Tibial nerve (tissue), 4 donors: ENCODE results near the gene WDR74. TPM values are rescaled to one million over a fixed set of nuclear protein-coding genes. Genes with fewer than 3 reads are reported as not detected.

Source experiments
- DNase-seq, 2 donors: peaks; one replicate each; pipeline ENCODE4 v3.0.0-alpha.2; 2019; ENCODE audit warnings: low spot score in 2 of 2
- H3K27ac ChIP-seq, 4 donors: fragments of 200-600 bp; sonication (generic) in 3 of 4; one replicate each; pipeline ENCODE4 v1.5.1; 2017 to 2019; ENCODE audit warnings: mild to moderate bottlenecking in 1 of 4
- H3K27me3 ChIP-seq, 2 donors: fragments of 200-600 bp; sonication (generic) in 1 of 2; one replicate each; pipeline versions ENCODE4 v1.5.1 to v1.6.0; 2017 to 2019
- H3K36me3 ChIP-seq, 3 donors: fragments of 200-600 bp; sonication (generic); one replicate each; pipeline ENCODE4 v1.5.1; 2018 to 2019
- H3K4me1 ChIP-seq, 4 donors: fragments of 200-600 bp; sonication (generic) in 3 of 4; one replicate each; pipeline ENCODE4 v1.5.1; 2017 to 2019
- H3K4me3 ChIP-seq, 4 donors: fragments of 200-600 bp; sonication (generic) in 3 of 4; one replicate each; pipeline ENCODE4 v1.5.1; 2017 to 2019; ENCODE audit warnings: mild to moderate bottlenecking in 1 of 4, moderate library complexity in 1 of 4
- H3K9me3 ChIP-seq, 4 donors: fragments of 200-600 bp; sonication (generic) in 3 of 4; one replicate each; pipeline ENCODE4 v1.5.1; 2017 to 2019
- CTCF ChIP-seq, 5 experiments: fragments of 200-600 bp in 3 of 5; fragments of 450-650 bp in 2 of 5; sonication (generic) in 3 of 5; IDR thresholded peaks; one replicate each; pipeline ENCODE4 v1.5.1; 2016 to 2019; ENCODE audit warnings: antibody characterized with exemption in 5 of 5, mild to moderate bottlenecking in 3 of 5, moderate library complexity in 2 of 5
- EP300 ChIP-seq, 2 donors: sonication (generic); formaldehyde crosslinking; IDR thresholded peaks; one replicate each; pipeline ENCODE4 v1.6.1; 2017; ENCODE audit warnings: antibody characterized with exemption in 2 of 2, mild to moderate bottlenecking in 1 of 2
- POLR2A ChIP-seq, 2 donors: fragments of 450-650 bp; IDR thresholded peaks; one replicate each; pipeline ENCODE4 v1.6.1; 2017; ENCODE audit warnings: antibody characterized with exemption in 2 of 2, mild to moderate bottlenecking in 2 of 2, moderate library complexity in 2 of 2
- WGBS, 2 donors: methylation state at CpG; one replicate each; pipeline ENCODE4 v1.1.5; 2018; 5-methylcytosine and 5-hydroxymethylcytosine counted together
- small RNA-seq: library from RNA; depleted of rRNA; stranded (forward); fragments of <200 nt; gene quantifications from one replicate; pipeline ENCODE3, GENCODE V24; 2016
- total RNA-seq, 4 donors: library from RNA; depleted of rRNA; stranded (reverse); fragments of >200 nt; gene quantifications; one replicate each; pipeline ENCODE4 v1.1.0, GENCODE V29; 2016

WDR74 gene
- total RNA-seq, 4 donors from 2014 or later: 31.7 to 75.0 (median 48.0) TPM

- H3K36me3 ChIP-seq: peaks cover 0 to 46% (median under 1%) of the 10 kb centered on the region in 3 donors
- TF ChIP-seq CTCF (IDR thresholded peaks at IDR 0.05): no peak
- TF ChIP-seq POLR2A (IDR thresholded peaks at IDR 0.05): no peak
- no peak for TF ChIP-seq EP300 (IDR thresholded peaks at IDR 0.05)
- peak overlapping the region in 1 of 4 donors; percentile 36 for H3K27ac ChIP-seq
Observed at GRCh38 chr11:62788991-62789390, 50.4 kb downstream of the WDR74 start.

DNA sequence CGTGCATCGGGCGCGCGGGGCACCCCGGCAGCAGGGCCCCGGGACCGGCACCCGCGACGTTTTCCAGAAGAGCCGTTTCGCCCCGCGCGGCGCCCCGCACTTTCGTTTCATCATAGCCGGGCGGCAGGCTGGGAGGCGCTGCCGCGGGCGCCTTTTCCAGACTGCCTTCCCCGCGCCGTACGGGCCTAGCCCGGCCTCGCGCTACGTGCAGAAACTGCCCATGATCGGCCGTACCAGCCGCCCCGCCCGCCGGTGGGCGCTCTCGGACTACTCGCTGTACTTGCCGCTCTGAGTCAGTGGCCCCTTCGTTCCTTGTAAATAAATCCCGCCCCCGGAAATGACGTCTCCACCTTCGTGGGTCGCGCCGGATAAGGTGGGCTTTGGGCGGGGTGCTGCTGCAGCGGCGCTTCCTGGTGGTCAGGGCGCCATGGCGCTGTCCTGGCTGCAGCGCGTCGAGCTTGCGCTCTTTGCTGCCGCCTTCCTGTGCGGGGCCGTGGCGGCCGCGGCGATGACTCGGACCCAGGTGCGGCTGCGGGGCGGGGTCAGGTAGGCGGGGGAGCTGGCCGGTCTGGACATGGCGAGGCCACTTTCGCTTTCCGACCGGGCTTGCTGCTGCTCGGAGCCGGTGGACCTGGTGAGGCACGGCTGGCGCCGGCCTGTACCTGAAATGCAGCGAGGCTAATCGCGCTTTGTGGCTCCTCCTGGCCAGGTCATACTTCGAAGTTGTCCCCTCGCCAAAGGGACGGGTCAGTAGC lies 52.2 kb downstream of the WDR74 start, which contains the start of gene TMEM179B:
TMEM179B (plus strand) TSS at position 398 of the 755 bp plus-strand sequence; CDS start at position 428, 30 bp downstream.
- peak; percentile 90 to 99 for TF ChIP-seq EP300 (IDR thresholded peaks at IDR 0.05)
- TF ChIP-seq POLR2A (IDR thresholded peaks at IDR 0.05): peak; percentile 83 to 98
- TF ChIP-seq CTCF (IDR thresholded peaks at IDR 0.05): peak in 2 of 5 experiments; percentile 38 to 55
- WGBS, 2 donors: 0% methylated on average over 3 to 52 of the region's 88 CpGs
- Histone ChIP-seq H3K27ac (peak within 1 kb of the TSS; percentile 88 to 99 (median 98)), H3K4me1 (peaks cover 6 to 54% (median 37%) of the 10 kb centered on the region in 4 donors), H3K27me3 (no peaks in the 10 kb centered on the region), H3K9me3 (no peaks in the 10 kb centered on the region), H3K36me3 (peaks cover 0 to 38% (median 0%) of the 10 kb centered on the region in 3 donors), H3K4me3 (peak within 1 kb of the TSS; percentile 87 to 100 (median 97))
- peak; percentile 98 to 100 for DNase-seq

More at GRCh38 chr11:62788991-62789390, 50.4 kb downstream of the WDR74 start:
- no peak overlapping the region for H3K4me3 ChIP-seq
- WGBS, 2 donors: 70 to 74% methylated on average over 5 of the region's 5 CpGs
- peaks cover 6 to 60% (median 42%) of the 10 kb centered on the region in 4 donors for H3K4me1 ChIP-seq
- DNase-seq: no peak
- H3K27me3 ChIP-seq: no peaks in the 10 kb centered on the region
- H3K9me3 ChIP-seq: no peaks in the 10 kb centered on the region

- WGBS, 2 donors: 1 to 6% methylated on average over 6 to 11 of the region's 51 CpGs
- peaks cover 0 to 41% (median 0%) of the 10 kb centered on the region in 3 donors for H3K36me3 ChIP-seq
- peaks cover 6 to 50% (median 34%) of the 10 kb centered on the region in 4 donors for H3K4me1 ChIP-seq
- peak; percentile 76 to 82 for DNase-seq
- H3K27ac ChIP-seq: peak overlapping the region; percentile 88 to 99 (median 98)
- H3K27me3 ChIP-seq: no peaks in the 10 kb centered on the region
- TF ChIP-seq EP300 (IDR thresholded peaks at IDR 0.05) (no peak), CTCF (IDR thresholded peaks at IDR 0.05) (peak; percentile 93 to 98 (median 96)), POLR2A (IDR thresholded peaks at IDR 0.05) (no peak)
- peak overlapping the region; percentile 87 to 100 (median 97) for H3K4me3 ChIP-seq
- H3K9me3 ChIP-seq: no peaks in the 10 kb centered on the region
Observed at GRCh38 chr11:62786318-62787004, 52.9 kb downstream of the WDR74 start.

Small RNA genes lying within 50 kb of the gene (small RNA-seq; reads per million reads assigned to genes)
- gene MIR6514: not detected
- gene RF00099: not detected
- not detected for gene RNU6-118P
- not detected for gene SNORD22
- not detected for gene SNORD26
- not detected for gene SNORD27
- not detected for gene SNORD28
- 1,238 reads per million, percentile 98 among the genes with 10 or more reads in this experiment for gene SNORD30

Other genes with a start within 250 kb of the WDR74 start
- 10 to 100 TPM in 3 of 4 donors, 1 to 10 TPM in 1; 8.3 to 18.8 (median 14.2) TPM for gene TUT1, start 248.1 kb downstream of the WDR74 start, total RNA-seq
- gene MTA2, start 237.7 kb downstream of the WDR74 start, total RNA-seq: 10 to 100 TPM; 79.5 to 95.3 (median 88.8) TPM
- gene EML3, start 226.8 kb downstream of the WDR74 start, total RNA-seq: 100 to 1,000 TPM in 2 of 4 donors, 10 to 100 TPM in 2; 64.9 to 138 (median 93.9) TPM
- gene ROM1, start 226.3 kb downstream of the WDR74 start, total RNA-seq: 10 to 100 TPM in 3 of 4 donors, 1 to 10 TPM in 1; 9.3 to 13.8 (median 11.2) TPM
- gene B3GAT3, start 217.6 kb downstream of the WDR74 start, total RNA-seq: 10 to 100 TPM; 35.4 to 60.3 (median 50.7) TPM
- 100 to 1,000 TPM; 107 to 150 (median 121) TPM for gene GANAB, start 193.0 kb downstream of the WDR74 start, total RNA-seq
- 10 to 100 TPM; 14.0 to 22.8 (median 20.3) TPM for gene INTS5, start 186.3 kb downstream of the WDR74 start, total RNA-seq
- 10 to 100 TPM; 32.7 to 48.0 (median 40.8) TPM for gene C11orf98, start 174.4 kb downstream of the WDR74 start, total RNA-seq
- gene CSKMT, start 174.3 kb downstream of the WDR74 start, total RNA-seq: 10 to 100 TPM in 1 of 4 donors, 1 to 10 TPM in 3; 2.6 to 17.0 (median 5.7) TPM
- 10 to 100 TPM in 3 of 4 donors, 1 to 10 TPM in 1; 7.6 to 22.2 (median 14.6) TPM for gene UQCC3, start 167.9 kb downstream of the WDR74 start, total RNA-seq
- 10 to 100 TPM in 1 of 4 donors, 1 to 10 TPM in 3; 3.9 to 11.1 (median 5.4) TPM for gene LBHD1, start 167.3 kb downstream of the WDR74 start, total RNA-seq
- 100 to 1,000 TPM; 140 to 205 (median 162) TPM for gene UBXN1, start 160.5 kb downstream of the WDR74 start, total RNA-seq
- gene LRRN4CL, start 150.1 kb downstream of the WDR74 start, total RNA-seq: 10 to 100 TPM; 44.6 to 64.8 (median 48.4) TPM
- 100 to 1,000 TPM in 2 of 4 donors, 10 to 100 TPM in 2; 58.8 to 149 (median 93.2) TPM for gene BSCL2, start 132.2 kb downstream of the WDR74 start, total RNA-seq
- gene GNG3, start 131.9 kb downstream of the WDR74 start, total RNA-seq: 1 to 10 TPM in 1 of 4 donors, under 1 TPM in 1, not detected in 2; 0.63 to 2.6 TPM
- gene HNRNPUL2, start 112.1 kb downstream of the WDR74 start, total RNA-seq: 10 to 100 TPM; 24.7 to 34.8 (median 28.6) TPM
- gene TTC9C, start 111.1 kb downstream of the WDR74 start, total RNA-seq: 10 to 100 TPM; 20.1 to 37.1 (median 23.6) TPM
- 1 to 10 TPM; 8.1 to 9.8 (median 8.9) TPM for gene ZBTB3, start 85.4 kb downstream of the WDR74 start, total RNA-seq
- 10 to 100 TPM; 49.2 to 70.0 (median 53.6) TPM for gene POLR2G, start 78.0 kb downstream of the WDR74 start, total RNA-seq
- gene TAF6L, start 68.2 kb downstream of the WDR74 start, total RNA-seq: 10 to 100 TPM; 23.2 to 38.8 (median 33.1) TPM
- gene TMEM179B, start 52.2 kb downstream of the WDR74 start, total RNA-seq: 100 to 1,000 TPM in 1 of 4 donors, 10 to 100 TPM in 3; 80.8 to 105 (median 94.9) TPM
- 10 to 100 TPM; 22.9 to 40.4 (median 31.3) TPM for gene TMEM223, start 47.6 kb downstream of the WDR74 start, total RNA-seq
- gene NXF1, start 34.1 kb downstream of the WDR74 start, total RNA-seq: 10 to 100 TPM; 51.3 to 94.4 (median 67.0) TPM
- gene STX5, start 7.5 kb downstream of the WDR74 start, total RNA-seq: 10 to 100 TPM; 25.9 to 39.1 (median 29.2) TPM
- gene TEX54, start 6.7 kb downstream of the WDR74 start, total RNA-seq: not detected
- gene SLC3A2, start 41.3 kb upstream of the WDR74 start, total RNA-seq: 100 to 1,000 TPM; 108 to 148 (median 133) TPM
- gene CHRM1, start 81.8 kb upstream of the WDR74 start, total RNA-seq: not detected
- not detected for gene SLC22A6, start 145.4 kb upstream of the WDR74 start, total RNA-seq
- not detected for gene SLC22A8, start 176.3 kb upstream of the WDR74 start, total RNA-seq